Umbilical cord (tissue), 2 donors: ENCODE data around the gene CTXND1. TPM values are rescaled to one million over a fixed set of nuclear protein-coding genes. Genes with fewer than 3 reads are reported as not detected.
"Not testable (repeated sequence)": the region's sequence is repeated elsewhere in the genome, so short reads cannot be mapped to it uniquely, and the experiment has no call there.

Experiments used
- DNase-seq: peaks from one replicate; pipeline ENCODE4 v3.0.0-alpha.2; 2015; ENCODE audit warnings: low spot score
- total RNA-seq: library from RNA; depleted of rRNA; stranded (reverse); fragments of >200 nt; gene quantifications from one replicate; pipeline ENCODE4 v1.2.3, GENCODE V29; 2014; ENCODE audit warnings: low replicate concordance; ENCODE audit not compliant: insufficient read depth

Gene CTXND1
- 1.7 TPM for total RNA-seq

DNA sequence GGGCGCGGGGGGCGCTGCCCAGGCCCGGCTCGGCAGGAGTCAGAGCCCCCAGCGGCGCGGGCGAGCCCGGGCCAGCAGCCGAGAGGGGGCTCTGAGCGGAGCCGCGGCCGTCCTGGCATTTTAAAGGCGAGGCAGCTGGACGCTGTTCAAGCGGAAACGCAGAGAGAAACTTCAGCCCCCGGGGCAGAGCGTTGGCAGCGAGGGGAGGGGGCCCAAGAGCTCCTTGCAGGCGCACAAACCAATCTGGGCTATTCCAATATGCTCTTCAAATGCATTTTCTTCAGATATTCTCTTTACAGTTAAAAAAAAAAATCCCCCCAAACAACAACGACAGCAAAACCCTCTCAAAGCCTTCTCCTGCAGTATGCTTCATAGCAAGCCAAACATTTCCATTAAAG lies at the start of gene CTXND1:
CTXND1 (minus strand) TSS at position 93 of the 398 bp plus-strand sequence. CDS start 50,264 bp downstream, outside the sequence.
- DNase-seq: no peak

DNA sequence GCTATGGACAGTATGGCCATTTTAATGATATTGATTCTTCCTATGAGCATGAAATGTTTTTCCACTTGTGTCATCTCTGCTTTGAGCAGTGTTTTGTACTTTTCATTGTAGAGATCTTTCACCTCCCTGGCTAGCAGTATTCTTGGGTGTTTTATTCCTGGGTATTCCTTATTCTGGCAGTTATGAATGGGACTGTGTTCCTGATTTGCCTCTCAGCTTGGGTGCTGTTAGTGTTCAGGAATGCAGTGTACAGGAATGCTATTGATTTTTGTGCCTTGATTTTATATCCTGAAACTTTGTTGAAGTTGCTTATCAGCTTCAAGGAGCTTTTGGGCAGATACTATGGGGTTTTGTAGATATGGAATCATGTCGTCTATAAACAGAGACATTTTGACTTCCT lies 49.5 kb upstream of the CTXND1 start:
- no peak for DNase-seq

DNA sequence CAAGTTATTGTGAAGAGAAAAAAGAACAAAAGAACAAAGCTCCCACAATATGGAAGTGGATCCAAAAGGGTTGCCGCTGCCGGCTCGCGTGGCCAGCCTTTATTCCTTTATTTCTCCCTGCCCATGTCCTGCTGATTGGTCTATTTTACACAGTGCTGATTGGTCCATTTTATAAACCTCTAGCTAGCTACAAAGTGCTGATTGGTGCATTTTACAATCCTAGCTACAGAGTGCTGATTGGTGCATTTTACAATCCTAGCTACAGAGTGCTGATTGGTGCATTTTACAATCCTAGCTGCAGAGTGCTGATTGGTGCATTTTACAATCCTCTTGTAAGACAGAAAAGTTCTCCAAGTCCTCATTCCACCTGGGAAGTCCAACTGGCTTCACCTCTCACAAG lies 43.8 kb upstream of the CTXND1 start:
- DNase-seq: not testable (repeated sequence)

DNA sequence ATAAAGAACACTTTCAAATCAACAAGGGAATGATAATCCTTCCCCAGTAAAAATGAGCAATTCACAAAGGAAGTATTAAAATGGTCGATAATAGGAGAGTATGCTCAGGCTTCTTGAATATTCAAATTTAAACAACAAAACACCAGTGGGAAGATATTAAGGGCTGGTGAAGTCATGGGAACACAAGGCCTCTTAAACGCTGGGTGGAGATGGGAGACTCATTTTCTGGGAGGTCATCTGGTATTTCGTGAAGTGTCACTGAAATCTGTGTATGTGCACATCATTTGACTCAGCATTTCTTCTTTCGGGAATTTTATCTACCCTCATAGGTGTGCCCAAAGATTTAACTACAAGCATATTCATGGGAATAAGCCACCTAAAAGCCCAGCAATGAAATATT lies 40.1 kb upstream of the CTXND1 start:
- no peak for DNase-seq

DNA sequence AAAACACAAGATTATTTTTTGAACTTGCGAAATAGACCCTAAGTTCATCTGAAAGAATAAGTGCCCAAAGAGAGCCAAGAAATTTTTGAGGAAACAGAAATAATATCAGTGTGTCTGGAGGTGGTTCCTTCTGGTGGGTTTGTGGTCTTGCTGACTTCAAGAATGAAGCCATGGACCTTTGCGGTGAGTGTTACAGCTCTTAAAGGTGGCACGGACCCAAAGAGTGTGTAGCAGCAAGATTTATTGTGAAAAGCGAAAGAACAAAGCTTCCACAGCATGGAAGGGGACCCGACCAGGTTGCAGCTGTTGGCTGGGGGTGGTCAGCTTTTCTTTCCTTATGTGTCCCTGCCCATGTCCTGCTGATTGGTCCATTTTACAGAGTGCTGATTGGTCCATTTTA lies 38.9 kb upstream of the CTXND1 start:
- not testable (repeated sequence) for DNase-seq

DNA sequence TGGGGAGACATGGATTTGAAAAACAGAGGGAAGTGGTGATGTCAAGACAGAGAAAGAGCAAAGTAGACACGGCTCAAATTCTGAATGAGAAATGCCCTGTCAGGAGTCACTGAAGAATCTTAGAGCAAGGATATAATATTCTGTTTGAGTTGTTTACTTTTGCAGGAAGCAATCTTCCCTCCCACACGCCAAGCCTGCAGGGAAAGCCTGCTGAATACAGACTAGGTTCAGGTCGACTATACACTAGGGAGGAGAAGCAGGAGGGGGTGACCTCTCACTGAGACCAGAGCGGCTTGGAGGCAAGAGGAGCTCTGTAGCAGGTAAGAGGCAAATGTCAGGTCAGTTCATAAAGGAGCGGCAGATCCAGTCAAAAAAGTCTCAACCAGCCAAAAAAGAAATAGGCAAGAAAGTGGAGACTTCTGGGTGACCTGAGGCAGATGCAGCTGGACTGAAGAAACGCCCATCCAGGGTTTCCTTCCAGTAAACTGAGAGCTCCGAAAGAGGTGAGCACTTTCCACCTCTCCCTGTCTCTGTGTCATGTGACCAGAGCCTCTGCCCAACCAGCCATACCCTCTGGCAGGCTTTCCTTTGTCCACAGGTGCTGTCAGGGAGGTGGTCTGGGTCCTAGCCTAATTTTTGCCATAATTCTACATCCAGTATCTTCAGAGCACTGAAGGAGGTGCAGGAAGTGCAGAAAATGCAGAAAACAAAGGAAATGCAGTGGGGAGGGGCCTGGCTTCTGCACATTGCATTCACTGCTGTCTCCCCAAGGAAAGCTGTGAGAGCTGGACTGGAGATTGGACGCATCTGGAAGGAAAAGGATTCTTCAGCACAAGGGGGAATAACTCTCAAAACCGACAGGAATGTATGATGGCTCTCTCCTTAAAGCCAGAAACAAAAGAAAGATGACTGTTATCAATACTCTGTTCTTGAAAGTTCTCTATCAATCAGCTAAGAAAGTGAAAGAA lies 37.8 kb upstream of the CTXND1 start:
- no peak for DNase-seq

DNA sequence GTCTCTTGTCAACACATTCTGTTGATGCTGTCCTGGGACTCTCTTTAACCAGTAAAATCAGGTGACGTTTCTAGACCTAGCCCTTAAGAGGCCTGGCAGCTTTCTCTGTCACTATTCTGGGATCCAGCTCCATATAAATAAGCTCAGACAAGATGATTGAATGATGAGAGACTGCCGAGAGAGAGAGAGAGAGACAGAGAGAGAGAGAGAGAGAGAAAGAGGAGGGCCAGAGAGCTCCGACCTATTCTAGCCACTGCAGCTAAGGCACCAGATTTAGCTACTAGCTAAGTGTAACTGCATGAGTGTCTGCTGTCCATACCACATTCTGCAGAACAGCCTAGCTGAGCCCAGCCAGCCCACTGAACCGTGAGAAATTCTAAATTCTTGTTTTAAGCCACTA lies 36.1 kb upstream of the CTXND1 start:
- DNase-seq: no peak

DNA sequence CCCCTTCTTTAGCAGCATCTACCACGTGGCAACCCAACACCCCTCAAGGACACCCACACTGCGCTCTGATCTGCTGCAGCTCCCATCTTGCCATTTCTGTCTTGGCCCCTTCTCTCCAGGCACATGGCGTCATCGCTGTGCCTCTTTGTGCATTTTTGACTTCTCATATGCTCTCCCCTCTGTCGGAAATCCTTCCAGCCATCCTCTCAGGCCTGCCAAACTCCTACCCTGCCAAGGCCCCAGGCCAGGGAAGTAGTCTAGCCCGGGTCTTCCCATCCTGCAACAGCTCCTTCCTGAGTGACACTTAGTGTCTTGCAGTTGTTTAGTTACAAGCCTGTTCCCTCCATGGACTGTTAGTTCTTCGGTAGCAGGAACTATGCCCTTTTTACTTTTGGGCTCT lies 34.0 kb upstream of the CTXND1 start:
- DNase-seq: no peak

DNA sequence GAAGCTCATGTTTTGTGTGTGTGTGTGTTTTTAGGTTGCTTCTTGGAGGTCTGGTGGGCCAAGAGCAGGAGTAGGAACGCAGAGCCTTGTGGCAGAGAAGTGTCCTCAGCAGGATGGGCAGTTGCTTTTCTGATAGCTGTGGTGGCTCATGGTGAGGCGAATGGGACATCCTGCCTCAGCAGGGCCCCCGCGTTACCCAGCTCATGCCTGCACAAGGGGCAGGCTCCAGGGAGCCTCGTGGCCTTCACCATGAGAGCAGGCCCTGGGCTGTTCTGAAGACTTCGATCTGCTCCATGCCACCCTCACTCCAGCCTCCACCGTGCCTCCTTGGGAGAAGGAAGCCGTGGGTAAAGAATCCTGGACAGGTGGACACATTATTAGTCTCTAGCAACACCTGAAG lies 33.4 kb upstream of the CTXND1 start:
- no peak for DNase-seq

DNA sequence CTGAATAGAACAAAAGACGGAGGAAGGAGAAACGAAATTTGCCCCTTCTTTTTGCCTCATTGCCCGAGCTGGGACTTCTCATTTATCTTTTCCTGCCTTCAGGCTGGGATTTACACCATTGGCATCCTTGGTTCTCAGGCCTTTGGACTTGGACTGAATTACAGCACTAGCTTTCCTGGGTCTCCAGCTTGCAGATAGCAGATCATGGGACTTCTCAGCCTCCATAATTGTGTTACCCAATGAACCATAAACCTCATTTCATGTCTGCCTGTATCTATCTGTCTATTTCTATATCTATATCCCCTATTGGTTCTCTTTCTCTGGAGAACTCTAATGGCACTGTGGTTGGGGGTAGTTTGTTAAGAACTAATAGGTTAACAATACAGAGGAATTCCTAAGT lies 31.5 kb upstream of the CTXND1 start:
- no peak for DNase-seq

DNA sequence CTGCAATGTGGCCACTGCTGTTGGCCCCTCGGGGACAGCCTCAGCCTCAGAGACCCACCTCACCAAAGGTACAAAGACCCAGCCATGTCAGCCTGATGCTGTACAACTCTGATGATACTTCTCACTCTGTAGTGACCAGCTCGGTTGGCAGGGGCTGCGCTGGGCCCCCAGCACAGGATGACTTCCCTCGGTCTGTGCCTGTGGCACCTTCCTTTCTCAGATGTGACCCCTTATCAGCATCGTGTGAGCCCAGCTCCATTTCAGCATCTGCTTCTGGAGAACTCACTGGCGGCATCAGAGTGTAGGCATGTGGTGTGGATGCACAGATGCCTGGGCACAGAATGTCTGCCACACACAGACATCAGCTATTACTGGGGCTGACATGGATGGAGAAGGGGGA lies 25.1 kb upstream of the CTXND1 start:
- DNase-seq: no peak

DNA sequence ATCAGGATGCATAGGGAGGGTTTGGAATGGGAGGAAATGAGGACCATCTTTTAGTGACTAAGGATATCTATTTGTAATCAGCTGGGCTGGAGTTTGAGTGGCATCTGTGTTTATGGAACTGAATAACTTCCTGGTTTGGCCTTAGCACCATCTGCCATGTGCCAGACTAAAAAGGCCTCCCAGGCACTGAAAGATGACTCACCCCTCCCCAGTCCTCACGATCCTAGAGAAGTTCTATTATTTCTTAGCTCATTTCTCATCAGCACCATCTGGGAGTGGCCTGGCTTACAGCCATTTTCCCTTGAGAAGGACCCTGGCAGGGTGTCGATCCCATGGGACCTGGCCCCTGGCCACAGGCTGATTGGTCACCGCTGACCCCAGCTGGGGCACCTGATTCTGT lies 23.9 kb upstream of the CTXND1 start:
- no peak for DNase-seq

DNA sequence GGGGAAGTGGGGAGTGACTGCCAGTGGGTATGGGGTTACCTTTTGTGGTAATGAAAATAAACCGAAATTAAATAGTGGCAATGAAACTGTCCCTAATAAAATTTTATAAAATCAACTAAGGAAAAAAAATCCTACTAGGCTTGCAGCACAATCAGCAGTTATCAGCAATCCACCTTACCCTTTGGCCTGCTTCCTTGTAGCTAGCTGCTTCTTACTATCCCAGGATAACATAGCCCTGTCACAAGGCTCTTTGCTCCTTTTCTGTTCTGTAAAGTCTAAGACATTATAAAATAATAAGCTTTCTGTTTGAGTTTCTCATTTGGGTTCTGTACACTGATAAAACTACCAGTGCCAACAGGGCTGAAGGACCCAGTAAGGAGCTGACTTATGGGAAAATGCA lies 23.0 kb upstream of the CTXND1 start:
- DNase-seq: no peak

DNA sequence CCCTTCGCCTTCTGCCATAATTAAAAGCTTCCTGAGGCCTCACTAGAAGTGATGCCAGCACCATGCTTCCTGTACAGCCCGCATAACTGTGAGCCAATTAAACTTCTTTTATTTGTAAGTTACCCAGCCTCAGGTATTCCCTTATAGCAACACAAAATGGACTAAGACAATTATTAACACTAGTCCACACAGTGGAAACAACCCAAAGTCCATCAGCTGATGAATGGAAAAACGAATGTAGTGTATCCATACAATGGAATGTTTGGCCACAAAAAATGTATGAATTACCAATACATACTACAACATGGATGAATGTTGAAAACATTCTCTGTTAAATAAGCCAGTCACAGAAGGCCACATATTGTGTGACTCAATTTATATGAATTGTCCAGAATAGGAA lies 22.5 kb upstream of the CTXND1 start:
- DNase-seq: no peak

DNA sequence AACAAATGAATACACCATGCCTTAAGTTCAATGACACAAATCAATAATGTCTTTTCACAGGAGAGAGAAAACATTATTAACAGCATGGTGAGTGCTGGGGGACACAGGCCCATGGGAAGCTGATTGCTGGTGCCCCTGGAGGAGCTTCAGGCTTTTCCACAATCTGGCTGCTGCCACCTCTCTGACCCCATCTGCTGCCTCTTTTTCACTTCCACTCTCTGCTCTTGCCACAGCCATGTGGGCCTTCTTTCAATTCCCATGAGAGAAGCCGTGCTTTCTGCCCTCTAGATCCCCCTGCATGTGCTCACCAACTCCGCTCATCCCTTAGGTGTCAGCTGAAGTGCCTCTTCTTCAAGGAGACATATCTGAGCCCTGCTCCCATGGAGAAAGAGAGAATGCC lies 21.0 kb upstream of the CTXND1 start:
- DNase-seq: no peak

DNA sequence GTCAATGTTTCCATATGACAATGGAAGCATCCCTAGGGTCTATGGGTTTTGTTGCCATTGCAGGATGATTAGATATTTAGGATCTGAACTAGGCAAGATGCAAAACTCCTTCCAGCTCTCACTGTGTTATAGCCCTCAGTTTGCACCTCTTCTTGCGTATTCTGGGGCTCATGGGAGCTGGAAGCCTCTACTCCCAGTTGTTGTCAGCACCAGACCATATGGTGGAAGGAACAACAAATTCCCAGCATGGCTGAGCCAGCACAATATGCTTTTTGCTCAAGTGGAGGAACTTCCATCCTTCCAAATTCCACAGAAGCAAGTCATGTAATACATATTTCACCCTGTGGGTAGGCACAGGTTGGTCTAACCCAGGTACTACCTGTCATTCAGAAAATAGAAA lies 18.5 kb upstream of the CTXND1 start:
- DNase-seq: no peak

DNA sequence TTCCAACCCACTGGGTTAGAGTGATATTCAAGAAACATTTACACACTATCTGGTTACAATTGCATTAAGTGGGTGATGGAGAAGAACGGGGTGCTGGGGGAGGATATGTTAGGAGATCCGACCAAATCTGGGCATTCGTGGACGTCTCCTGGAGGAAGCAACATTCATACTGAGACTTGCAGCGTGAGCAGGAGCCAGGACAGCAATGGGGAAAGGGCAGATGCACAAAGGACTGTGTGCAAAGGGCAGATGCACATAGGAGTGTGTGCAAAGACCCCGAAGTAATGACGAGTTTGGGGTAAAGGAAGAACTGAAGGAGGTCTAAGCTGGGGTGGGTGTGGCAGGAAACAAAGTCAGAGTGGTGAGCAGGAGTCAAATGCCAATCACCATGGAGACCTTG lies 16.1 kb upstream of the CTXND1 start:
- no peak for DNase-seq

DNA sequence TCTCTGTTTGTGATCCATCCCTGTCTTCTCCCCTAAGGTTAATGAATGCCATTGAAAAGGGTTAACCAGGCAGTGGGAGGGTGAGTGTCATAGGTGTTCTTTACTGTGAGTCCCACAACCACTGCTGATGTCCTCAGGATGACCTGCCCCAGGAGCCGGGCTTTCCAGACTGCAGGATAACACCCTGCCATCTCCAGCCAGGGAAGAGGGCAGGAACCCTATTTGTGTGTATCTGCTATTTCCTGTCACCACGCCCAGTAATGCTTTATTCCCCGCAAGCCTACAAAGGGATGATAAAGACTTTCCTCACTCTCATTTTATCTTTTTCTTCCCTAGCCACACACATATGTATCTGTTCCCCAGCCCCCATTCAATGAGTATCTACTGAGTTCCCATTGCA lies 15.6 kb upstream of the CTXND1 start:
- DNase-seq: no peak

DNA sequence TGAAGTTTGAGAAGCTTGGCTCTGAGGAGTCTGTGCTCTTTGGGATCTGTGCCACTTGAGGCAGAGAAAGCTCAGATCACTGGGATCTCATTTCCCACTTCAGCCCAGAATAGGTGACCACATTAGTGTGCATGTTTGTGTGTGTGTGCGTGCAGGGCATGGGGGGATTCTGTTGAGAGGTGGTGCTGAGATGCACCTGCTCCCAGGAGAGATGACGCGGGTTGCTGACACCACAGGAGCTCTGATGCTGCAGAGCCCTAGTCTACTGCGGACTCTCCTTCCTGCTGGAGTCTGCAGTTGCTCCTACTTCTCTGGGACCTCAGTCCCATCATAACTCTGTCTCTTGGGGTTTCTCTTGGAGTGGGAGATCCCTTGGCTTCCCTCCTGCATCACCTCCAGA lies 14.7 kb upstream of the CTXND1 start:
- DNase-seq: no peak

DNA sequence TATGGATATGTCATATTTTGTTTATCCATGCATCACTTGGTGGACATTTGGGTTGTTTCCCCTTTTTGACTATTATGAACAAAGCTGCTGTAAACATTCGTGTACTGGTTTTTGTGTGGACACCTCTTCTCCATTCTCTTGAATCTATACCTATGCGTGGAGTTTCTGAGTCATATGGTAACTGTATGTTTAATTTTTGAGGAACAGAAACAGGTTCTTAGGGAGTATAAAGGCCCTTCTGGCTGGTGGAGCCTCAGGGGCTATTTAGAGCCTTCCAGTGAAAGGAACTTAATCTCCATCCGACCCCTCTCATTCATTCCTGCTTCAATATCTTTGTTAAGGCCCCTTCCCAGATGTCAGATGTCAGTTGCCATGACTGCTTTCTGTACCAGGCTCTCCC lies 14.1 kb upstream of the CTXND1 start:
- DNase-seq: no peak

DNA sequence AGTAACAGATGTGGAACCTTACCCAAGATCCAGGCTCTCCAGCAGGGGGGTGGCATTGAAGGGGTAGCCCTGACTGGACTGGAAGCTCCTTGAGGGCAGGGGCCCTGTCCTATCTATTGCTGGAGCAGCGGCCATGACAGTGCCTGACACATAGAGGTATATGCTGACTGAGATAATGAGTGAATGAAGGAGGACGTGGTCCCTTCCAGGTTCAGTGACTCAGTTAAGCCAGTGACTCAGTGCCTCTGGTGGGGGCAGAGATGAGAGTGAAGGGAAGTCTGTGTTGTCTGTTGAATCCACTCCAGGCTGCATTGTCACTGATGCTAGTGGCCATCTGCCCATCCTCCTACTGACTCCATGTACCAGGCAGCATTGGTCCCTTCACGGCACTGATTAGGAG lies 13.0 kb upstream of the CTXND1 start:
- no peak for DNase-seq

DNA sequence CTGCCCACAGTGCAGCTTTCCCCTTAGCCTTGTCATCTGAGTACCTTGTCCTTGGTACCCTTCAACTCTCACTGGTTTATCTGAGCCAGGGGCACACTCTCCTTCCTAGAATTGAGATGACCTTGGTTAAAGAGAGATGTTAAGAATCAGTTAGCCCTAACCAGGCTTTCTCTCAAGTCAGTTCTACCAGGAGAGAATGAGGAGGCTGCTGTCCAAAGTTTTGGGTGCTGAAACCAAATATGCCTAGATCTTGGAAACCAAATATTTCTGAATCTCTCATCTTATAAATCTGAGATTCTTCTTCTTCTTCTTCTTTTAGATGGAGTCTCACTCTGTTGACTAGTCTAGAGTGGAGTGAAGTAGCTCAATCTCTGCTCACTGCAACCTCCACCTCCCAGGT lies 12.0 kb upstream of the CTXND1 start:
- peak; percentile 18 for DNase-seq

DNA sequence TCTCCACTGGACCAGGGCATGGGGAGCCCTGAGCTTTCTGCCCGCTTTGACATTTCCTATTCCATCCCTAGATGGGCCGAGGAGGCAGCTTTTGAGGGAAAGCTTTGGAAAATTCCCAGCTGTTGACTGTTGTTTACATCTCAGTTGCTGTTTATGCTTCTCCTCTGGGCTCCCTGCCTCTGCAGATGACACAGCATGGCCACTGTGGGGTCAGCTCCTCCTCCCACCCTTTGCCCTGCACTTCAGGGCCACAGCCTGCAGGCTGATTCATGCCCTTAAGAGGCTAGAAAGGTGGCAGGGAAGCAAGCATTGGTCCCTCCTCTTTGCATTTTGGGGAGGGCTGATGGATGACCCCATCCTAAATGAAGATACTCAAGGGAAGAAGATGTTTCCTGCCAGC lies 8.5 kb upstream of the CTXND1 start:
- DNase-seq: no peak
